Measurements from ENCODE around the gene CYLC2. TPM values are rescaled to one million over a fixed set of nuclear protein-coding genes. Genes with fewer than 3 reads are reported as not detected.

The CYLC2 gene
- total RNA-seq, 1 experiment from 2014 or later: not detected

DNA sequence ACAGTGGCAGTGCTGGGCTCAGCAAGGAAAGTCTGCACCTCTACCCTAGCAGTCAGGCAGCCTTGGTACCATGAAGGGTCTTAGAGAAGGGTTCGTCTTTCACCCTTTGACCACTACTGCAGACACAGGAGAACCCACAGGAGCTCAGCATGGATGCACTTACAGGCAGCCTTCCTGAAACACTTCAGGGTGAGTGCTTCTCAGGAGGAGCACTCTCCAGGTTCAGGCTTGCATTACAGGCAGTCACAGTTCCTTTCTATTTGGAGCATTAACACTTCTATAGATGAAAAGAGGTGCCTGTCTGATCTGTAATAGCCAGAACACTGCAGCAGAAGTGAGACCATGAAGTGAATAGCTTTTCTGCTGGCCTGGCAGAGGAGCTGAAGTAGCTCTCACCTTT, 8.7 kb upstream of the CYLC2 start:
- BruUV-seq (replicated peaks): no TSS peak
- no peak for DNase-seq
- CTCF ChIA-PET: no interaction called here
- Mint-ChIP-seq H3K4me1 (ENCODE audit: low read depth, unreplicated experiment) (no peaks in the 10 kb centered on the region), H3K27ac (ENCODE audit: unreplicated experiment) (no peak overlapping the region), H3K9me3 (ENCODE audit: low read depth, unreplicated experiment) (peaks cover 2% of the 10 kb centered on the region), H3K36me3 (ENCODE audit: insufficient read depth, unreplicated experiment) (no peaks in the 10 kb centered on the region), H3K27me3 (ENCODE audit: unreplicated experiment) (no peaks in the 10 kb centered on the region), H3K4me3 (ENCODE audit: low read depth, unreplicated experiment) (no peak overlapping the region)
- TF ChIP-seq CTCF (IDR thresholded peaks at IDR 0.05; ENCODE audit: unreplicated experiment): no peak
- intact Hi-C loops (cut with micrococcal nuclease; ENCODE audit: unreplicated experiment): no loop called here

- Mint-ChIP-seq H3K27me3 (ENCODE audit: unreplicated experiment) (no peaks in the 10 kb centered on the region), H3K36me3 (ENCODE audit: insufficient read depth, unreplicated experiment) (no peaks in the 10 kb centered on the region), H3K27ac (ENCODE audit: unreplicated experiment) (no peak overlapping the region), H3K4me3 (ENCODE audit: low read depth, unreplicated experiment) (no peak overlapping the region), H3K4me1 (ENCODE audit: low read depth, unreplicated experiment) (no peaks in the 10 kb centered on the region), H3K9me3 (ENCODE audit: low read depth, unreplicated experiment) (peaks cover 7% of the 10 kb centered on the region)
- no peak for TF ChIP-seq CTCF (IDR thresholded peaks at IDR 0.05; ENCODE audit: unreplicated experiment)
- CTCF ChIA-PET: no interaction called here
- DNase-seq: no peak
- no TSS peak for BruUV-seq (replicated peaks)
- intact Hi-C loops (cut with micrococcal nuclease; ENCODE audit: unreplicated experiment): no loop called here
Measured at GRCh38 chr9:103003689-103004088, 8.6 kb downstream of the CYLC2 start.

DNA sequence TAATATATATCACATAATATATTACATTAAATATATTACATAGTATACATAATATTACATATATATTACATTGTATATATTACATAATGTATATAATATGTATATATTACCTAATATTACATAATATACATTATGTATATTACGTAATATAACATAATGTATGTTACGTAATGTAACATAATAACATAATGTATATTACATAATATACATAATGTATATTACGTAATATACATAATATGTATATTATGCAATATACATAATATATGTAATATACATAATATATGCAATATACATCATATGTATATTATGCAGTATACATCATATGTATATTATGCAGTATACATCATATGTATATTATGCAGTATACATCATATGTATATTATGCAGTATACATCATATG, 19.1 kb downstream of the CYLC2 start:
- Mint-ChIP-seq H3K4me1 (ENCODE audit: low read depth, unreplicated experiment) (no peaks in the 10 kb centered on the region), H3K4me3 (ENCODE audit: low read depth, unreplicated experiment) (no peak overlapping the region), H3K9me3 (ENCODE audit: low read depth, unreplicated experiment) (no peaks in the 10 kb centered on the region), H3K36me3 (ENCODE audit: insufficient read depth, unreplicated experiment) (no peaks in the 10 kb centered on the region), H3K27me3 (ENCODE audit: unreplicated experiment) (no peaks in the 10 kb centered on the region), H3K27ac (ENCODE audit: unreplicated experiment) (no peak overlapping the region)
- no peak for TF ChIP-seq CTCF (IDR thresholded peaks at IDR 0.05; ENCODE audit: unreplicated experiment)
- no TSS peak for BruUV-seq (replicated peaks)
- DNase-seq: no peak
- CTCF ChIA-PET: no interaction called here
- intact Hi-C loops (cut with micrococcal nuclease; ENCODE audit: unreplicated experiment): no loop called here

DNA sequence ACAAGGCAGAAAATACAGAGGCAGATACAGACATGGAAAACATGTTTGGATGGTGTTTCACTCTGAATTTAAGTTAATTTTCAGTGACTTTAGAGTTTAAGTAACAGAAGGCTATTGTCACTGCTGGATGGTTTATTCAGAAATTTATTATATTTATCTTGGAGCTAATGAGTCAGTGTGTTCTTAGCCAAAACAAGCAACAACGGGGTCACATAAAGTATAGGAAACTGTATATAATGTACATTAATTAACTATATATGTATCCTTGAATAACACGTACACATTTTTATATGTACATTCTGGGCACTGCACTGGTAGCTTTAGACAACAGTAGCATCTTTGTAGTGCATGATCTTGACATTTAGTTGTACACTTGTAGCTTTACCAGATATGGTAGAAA, 30.7 kb downstream of the CYLC2 start:
- Mint-ChIP-seq H3K27ac (ENCODE audit: unreplicated experiment) (no peak overlapping the region), H3K4me1 (ENCODE audit: low read depth, unreplicated experiment) (no peaks in the 10 kb centered on the region), H3K27me3 (ENCODE audit: unreplicated experiment) (no peaks in the 10 kb centered on the region), H3K9me3 (ENCODE audit: low read depth, unreplicated experiment) (peaks cover 5% of the 10 kb centered on the region), H3K36me3 (ENCODE audit: insufficient read depth, unreplicated experiment) (peaks cover 4% of the 10 kb centered on the region), H3K4me3 (ENCODE audit: low read depth, unreplicated experiment) (no peak overlapping the region)
- no peak for TF ChIP-seq CTCF (IDR thresholded peaks at IDR 0.05; ENCODE audit: unreplicated experiment)
- CTCF ChIA-PET: no interaction called here
- intact Hi-C loops (cut with micrococcal nuclease; ENCODE audit: unreplicated experiment): no loop called here
- no peak for DNase-seq
- no TSS peak for BruUV-seq (replicated peaks)

Data from Calu3 (cell line).